Fibroblast of skin of abdomen (primary cell): ENCODE measurements around the gene BANF2.
"Not testable (repeated sequence)": the region's sequence is repeated elsewhere in the genome, so short reads cannot be mapped to it uniquely, and the experiment has no call there.

Experiments used
- DNase-seq: peaks from one replicate; pipeline ENCODE4 v3.0.0-alpha.2; 2013

The BANF2 gene

GRCh38 chr20:17767624-17768023 is 67.9 kb downstream of the BANF2 start:
- no peak for DNase-seq

DNA sequence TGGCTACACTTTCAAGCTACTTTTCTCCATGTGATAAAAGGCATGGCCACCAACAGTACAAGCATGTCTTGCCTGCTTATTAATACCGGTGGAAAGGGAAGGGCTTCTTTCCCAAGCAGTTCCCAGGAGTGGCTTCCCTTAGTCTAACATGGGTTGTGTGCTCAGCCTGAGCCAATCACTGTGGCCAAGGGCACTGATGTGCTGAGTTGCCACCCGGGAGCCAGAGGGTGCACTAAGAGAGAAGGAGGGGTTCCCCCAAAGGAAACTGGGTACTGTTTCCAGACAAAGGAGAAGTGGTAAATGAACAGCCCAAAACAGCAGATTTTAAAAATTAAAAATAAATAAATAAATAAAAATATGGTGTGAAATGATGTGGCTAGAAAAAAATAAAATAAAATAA is 68.5 kb downstream of the BANF2 start:
- no peak for DNase-seq

- DNase-seq, result not testable (repeated sequence)
Measured at GRCh38 chr20:17769716-17770115, 70.0 kb downstream of the BANF2 start.

DNA sequence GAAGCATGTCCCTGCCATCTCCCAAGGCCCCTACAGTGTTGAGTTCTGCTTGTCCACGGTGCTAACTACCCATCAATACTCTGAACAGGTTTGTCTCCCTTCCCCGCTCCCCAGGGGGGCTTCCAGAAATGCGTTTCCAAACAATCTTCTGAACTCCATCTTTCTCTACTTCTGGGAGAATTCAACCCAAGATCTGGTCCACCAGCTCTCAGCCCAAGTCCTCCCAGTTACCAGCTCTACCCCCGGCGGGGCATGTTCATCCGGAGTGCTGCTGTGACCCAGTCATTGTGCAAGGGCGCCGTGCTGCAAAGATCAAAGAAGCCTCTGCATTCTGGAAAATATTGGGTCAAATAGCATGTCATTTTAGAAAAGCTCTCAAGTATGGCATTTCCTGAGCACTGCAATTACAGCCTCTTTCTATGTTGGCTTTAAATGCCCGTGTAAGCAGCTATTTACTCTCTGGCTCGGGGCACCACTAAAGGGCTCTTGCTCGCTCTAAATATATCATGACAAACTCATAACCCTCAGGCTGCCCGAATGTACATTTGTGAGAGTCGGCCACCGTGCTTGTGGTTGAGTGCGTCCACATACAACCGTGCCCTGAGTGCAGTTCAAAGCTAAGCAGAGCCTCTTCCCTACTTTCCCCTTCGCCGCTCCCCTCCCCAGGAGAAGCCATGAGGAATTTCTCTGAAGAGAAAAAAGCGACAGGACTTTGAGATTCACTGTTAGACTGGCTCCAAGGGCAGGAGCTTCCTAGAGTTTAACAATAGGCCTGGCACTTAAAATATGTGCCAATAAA is 71.6 kb downstream of the BANF2 start:
- DNase-seq, result no peak

DNA sequence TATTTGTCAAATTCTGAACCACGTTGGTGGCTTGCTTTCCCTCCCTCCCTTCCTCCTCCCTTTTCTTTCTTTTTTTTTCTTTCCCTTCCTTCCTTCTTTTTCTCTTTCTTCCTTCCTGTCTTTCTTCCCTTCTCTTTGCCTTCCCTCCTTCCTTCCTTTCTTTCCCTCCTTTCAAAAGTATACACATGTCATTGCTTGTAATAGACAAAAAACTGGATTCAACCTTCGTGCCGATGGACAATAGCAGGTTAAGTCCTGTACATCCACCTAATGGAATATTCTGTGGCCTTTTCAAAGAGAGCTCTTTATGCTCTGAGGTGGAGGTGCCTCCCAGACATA is 72.2 kb downstream of the BANF2 start:
- DNase-seq, result no peak

GRCh38 chr20:17773619-17774018 is 73.9 kb downstream of the BANF2 start:
- no peak for DNase-seq

DNA sequence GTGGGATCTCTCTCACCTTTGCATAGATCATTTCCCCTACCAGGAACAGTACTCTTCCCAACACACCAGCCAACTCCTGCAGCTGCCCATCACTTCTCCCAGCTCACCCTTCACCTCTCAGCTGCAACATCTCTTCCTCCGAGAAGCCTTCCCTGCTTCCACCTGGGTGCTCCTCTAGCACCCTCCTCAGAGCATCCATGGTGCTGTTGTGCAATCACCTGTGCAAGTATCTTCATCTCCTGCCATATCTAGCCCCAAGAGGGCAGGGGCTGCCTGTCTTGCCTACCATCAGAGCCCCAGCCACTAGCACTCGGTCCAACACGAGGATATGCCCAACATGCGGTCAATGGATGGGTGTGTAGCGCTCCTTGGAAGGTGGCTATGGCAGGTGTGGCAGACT is 75.8 kb downstream of the BANF2 start:
- no peak for DNase-seq

DNA sequence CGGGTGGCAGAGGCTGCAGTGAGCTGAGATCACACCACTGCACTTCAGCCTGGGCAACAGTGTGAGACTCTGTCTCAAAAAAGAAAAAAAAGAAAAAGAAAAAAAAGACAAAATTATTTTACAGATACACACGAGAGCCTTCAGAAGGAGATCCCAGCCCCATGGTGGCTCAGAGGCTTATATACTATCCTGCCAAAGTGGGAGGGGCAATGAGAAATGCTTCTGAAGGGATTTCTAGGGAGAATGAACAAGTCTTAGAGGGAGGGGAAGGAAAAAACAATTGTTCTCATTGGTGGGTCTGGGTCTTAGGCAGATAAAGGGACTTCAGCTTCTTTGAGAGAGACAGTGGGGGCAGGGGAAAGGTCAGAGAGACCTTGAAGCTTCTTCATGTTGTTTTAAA is 76.8 kb downstream of the BANF2 start:
- no peak for DNase-seq

DNA sequence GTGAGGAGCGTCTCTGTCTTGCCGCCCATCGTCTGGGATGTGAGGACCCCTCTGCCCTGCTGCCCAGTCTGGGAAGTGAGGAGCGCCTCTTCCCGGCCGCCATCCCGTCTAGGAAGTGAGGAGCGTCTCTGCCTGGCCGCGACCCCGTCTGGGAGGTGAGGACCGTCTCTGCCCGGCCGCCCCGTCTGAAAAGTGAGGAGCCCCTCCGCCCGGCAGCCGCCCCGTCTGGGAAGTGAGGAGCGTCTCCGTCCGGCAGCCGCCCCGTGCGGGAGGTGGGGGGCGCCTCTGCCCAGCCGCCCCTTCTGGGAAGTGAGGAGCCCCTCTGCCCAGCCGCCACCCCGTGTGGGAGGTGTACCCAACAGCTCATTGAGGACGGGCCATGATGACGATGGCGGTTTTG is 79.2 kb downstream of the BANF2 start:
- DNase-seq, result not testable (repeated sequence)

GRCh38 chr20:17782768-17783167 is 83.0 kb downstream of the BANF2 start:
- no peak for DNase-seq

GRCh38 chr20:17783671-17784070 is 83.9 kb downstream of the BANF2 start:
- DNase-seq, result no peak

GRCh38 chr20:17785007-17785406 is 85.2 kb downstream of the BANF2 start:
- DNase-seq, result no peak
